Stimulated activated memory B cell treated with anti-CD40 and anti-IgM and Interleukin-4, amounts not matched to agents 10 μg/mL and 1 μg/mL and 100 μg/mL, for 72 hours (primary cell): ENCODE data around the gene CMC1.
A peak's percentile ranks its signal among the peaks of the same experiment; 100 is the strongest.

Source experiments
- ATAC-seq: fragments of 150-1000 bp; cut with Tn5 transposase; 2 replicates; pipeline ENCODE4 v1.10.0; 2021
- H3K27ac Mint-ChIP-seq: one replicate; pipeline ENCODE4 v1.8.0; 2022; ENCODE audit warnings: mild to moderate bottlenecking, mixed read lengths
- H3K27me3 Mint-ChIP-seq: one replicate; pipeline ENCODE4 v1.8.0; 2022; ENCODE audit warnings: mixed read lengths
- H3K36me3 Mint-ChIP-seq: one replicate; pipeline ENCODE4 v1.8.0; 2022; ENCODE audit warnings: mixed read lengths
- H3K4me1 Mint-ChIP-seq: one replicate; pipeline ENCODE4 v1.8.0; 2022; ENCODE audit warnings: mixed read lengths
- H3K4me3 Mint-ChIP-seq: one replicate; pipeline ENCODE4 v1.8.0; 2022; ENCODE audit warnings: mild to moderate bottlenecking, moderate library complexity, mixed read lengths
- H3K9me3 Mint-ChIP-seq: one replicate; pipeline ENCODE4 v1.8.0; 2022; ENCODE audit warnings: mixed read lengths

Gene CMC1

DNA sequence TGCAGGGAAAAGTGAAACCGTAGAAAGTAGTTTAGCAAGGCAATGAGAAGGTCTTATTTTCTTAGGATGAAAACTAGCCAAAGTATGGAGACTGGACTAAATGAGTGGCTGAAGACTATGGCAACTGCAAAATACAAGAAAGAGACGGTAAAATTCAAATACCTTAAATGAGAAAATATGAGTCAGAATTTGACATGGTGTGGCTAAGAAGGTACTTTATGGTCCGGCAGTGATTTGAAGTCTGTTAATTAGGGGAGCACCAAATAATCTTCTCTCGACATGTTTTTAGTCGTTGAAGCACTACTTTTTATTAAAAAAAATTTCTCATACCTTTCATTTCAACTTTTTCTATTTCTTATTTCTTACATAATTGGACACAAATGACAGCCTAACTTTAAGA, 12.8 kb upstream of the CMC1 start:
- H3K36me3 Mint-ChIP-seq, result no peaks in the 10 kb centered on the region
- H3K9me3 Mint-ChIP-seq, result no peaks in the 10 kb centered on the region
- no peaks in the 10 kb centered on the region for H3K27me3 Mint-ChIP-seq
- no peak for ATAC-seq
- no peaks in the 10 kb centered on the region for H3K4me1 Mint-ChIP-seq
- no peak overlapping the region for H3K27ac Mint-ChIP-seq
- no peak overlapping the region for H3K4me3 Mint-ChIP-seq

GRCh38 chr3:28232659-28233058, 8.8 kb upstream of the CMC1 start:
- H3K4me3 Mint-ChIP-seq, result no peak overlapping the region
- no peaks in the 10 kb centered on the region for H3K9me3 Mint-ChIP-seq
- H3K27ac Mint-ChIP-seq, result no peak overlapping the region
- ATAC-seq, result no peak
- no peaks in the 10 kb centered on the region for H3K36me3 Mint-ChIP-seq
- H3K27me3 Mint-ChIP-seq, result no peaks in the 10 kb centered on the region
- no peaks in the 10 kb centered on the region for H3K4me1 Mint-ChIP-seq

DNA sequence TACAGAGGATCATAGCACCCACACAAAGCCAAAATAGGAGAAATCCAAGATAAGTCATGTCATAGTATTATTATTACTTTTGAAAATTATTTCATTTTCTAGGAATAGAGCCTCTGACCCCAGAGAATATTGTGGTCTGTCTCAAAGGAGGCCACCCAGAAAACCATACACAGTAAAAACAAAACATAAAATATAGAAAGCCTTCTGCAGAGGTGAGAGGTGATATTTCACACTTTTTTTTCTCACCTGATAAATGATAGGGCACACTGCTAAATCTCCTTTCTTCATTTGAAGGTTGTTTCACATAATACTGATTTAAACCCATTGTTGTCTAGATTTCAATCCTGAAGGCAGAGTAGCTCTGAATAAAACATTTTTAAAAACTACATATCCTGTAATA, 7.0 kb upstream of the CMC1 start:
- Mint-ChIP-seq H3K27ac (no peak overlapping the region), H3K4me3 (no peak overlapping the region), H3K9me3 (no peaks in the 10 kb centered on the region), H3K27me3 (no peaks in the 10 kb centered on the region), H3K4me1 (no peaks in the 10 kb centered on the region), H3K36me3 (no peaks in the 10 kb centered on the region)
- no peak for ATAC-seq

DNA sequence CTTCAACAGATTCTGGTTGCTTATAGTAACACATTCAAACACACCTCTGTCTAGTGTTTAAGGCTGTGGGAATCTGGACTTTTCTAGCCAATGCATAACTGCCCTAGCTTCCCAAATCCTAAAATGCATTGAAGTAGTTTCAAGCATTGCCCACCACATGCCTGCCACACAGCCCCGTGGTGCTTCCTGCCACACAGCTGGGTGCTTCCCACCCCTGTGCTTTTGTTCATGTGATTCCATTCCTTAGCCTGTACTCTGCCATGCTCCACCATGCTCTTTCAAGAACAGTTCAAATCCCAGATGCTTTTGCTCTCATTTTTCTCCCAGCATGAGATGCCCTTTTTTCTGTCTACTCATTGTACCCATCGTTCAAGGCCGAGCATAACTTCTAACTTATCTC, 2.3 kb upstream of the CMC1 start:
- H3K36me3 Mint-ChIP-seq, result no peaks in the 10 kb centered on the region
- no peak overlapping the region for H3K27ac Mint-ChIP-seq
- peaks cover 20% of the 10 kb centered on the region for H3K4me1 Mint-ChIP-seq
- no peak for ATAC-seq
- H3K27me3 Mint-ChIP-seq, result no peaks in the 10 kb centered on the region
- no peaks in the 10 kb centered on the region for H3K9me3 Mint-ChIP-seq
- H3K4me3 Mint-ChIP-seq, result no peak overlapping the region

GRCh38 chr3:28240441-28240840, 978 bp upstream of the CMC1 start:
- Mint-ChIP-seq H3K27me3 (no peaks in the 10 kb centered on the region), H3K36me3 (no peaks in the 10 kb centered on the region), H3K4me1 (peaks cover 26% of the 10 kb centered on the region), H3K4me3 (peak overlapping the region; percentile 88), H3K27ac (peak overlapping the region; percentile 81), H3K9me3 (no peaks in the 10 kb centered on the region)
- no peak for ATAC-seq

DNA sequence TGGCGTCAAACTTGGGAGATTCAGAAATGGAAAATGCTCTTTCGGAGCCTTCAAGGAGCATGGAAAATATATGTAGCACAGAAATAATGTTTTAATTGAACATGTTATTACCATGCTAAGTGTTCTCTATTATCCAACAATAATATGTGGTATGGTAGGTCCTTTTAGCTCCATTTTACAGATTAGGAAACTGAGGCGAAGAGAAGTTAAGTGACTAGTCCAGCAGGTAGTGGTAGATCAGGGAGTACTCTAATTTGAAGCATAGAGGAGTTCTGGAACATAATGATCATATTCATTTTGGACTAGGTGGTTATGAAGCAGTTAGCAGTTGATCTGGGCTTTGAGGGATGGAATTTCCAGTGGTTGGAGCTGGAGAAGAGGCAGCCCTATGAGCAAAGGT, 1.1 kb downstream of the CMC1 start:
- Mint-ChIP-seq H3K27ac (peak overlapping the region; percentile 81), H3K27me3 (no peaks in the 10 kb centered on the region), H3K4me1 (peaks cover 39% of the 10 kb centered on the region), H3K4me3 (peak overlapping the region; percentile 88), H3K9me3 (no peaks in the 10 kb centered on the region), H3K36me3 (no peaks in the 10 kb centered on the region)
- no peak for ATAC-seq

GRCh38 chr3:28243424-28244106, 2.1 kb downstream of the CMC1 start:
- ATAC-seq, result no peak
- Mint-ChIP-seq H3K4me3 (no peak overlapping the region), H3K36me3 (no peaks in the 10 kb centered on the region), H3K27ac (no peak overlapping the region), H3K27me3 (no peaks in the 10 kb centered on the region), H3K9me3 (no peaks in the 10 kb centered on the region), H3K4me1 (peaks cover 50% of the 10 kb centered on the region)

GRCh38 chr3:28244491-28244890, 3.1 kb downstream of the CMC1 start:
- no peak for ATAC-seq
- Mint-ChIP-seq H3K27me3 (no peaks in the 10 kb centered on the region), H3K27ac (no peak overlapping the region), H3K36me3 (no peaks in the 10 kb centered on the region), H3K4me3 (no peak overlapping the region), H3K9me3 (no peaks in the 10 kb centered on the region), H3K4me1 (peaks cover 54% of the 10 kb centered on the region)

GRCh38 chr3:28247286-28247685, 5.9 kb downstream of the CMC1 start:
- ATAC-seq, result no peak
- Mint-ChIP-seq H3K4me3 (no peak overlapping the region), H3K4me1 (peaks cover 67% of the 10 kb centered on the region), H3K27ac (no peak overlapping the region), H3K36me3 (peaks cover 6% of the 10 kb centered on the region), H3K9me3 (no peaks in the 10 kb centered on the region), H3K27me3 (no peaks in the 10 kb centered on the region)

DNA sequence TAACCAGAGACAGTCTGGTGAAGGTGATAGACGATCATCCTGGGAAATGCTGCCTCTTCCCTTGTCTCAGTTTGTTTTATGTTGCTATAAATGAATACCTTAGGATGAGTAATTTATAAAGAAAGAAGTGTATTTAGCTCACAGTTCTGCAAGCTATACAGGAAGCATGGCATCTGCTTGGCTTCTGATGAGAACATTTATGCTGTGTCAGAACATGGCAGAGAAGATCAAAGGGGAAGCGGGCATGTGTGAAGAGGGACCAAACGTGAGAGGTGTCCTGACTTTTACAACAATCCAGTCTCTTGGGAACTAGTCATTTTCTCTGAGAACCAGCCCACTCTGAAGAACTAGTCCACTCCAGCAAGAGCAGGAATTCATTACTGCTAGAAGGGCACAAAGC, 9.6 kb downstream of the CMC1 start:
- Mint-ChIP-seq H3K36me3 (peaks cover 12% of the 10 kb centered on the region), H3K4me1 (peaks cover 68% of the 10 kb centered on the region), H3K27ac (no peak overlapping the region), H3K4me3 (no peak overlapping the region), H3K9me3 (no peaks in the 10 kb centered on the region), H3K27me3 (no peaks in the 10 kb centered on the region)
- ATAC-seq, result no peak

- Mint-ChIP-seq H3K9me3 (no peaks in the 10 kb centered on the region), H3K4me3 (no peak overlapping the region), H3K4me1 (peaks cover 60% of the 10 kb centered on the region), H3K27me3 (no peaks in the 10 kb centered on the region), H3K36me3 (peaks cover 12% of the 10 kb centered on the region), H3K27ac (no peak overlapping the region)
- no peak for ATAC-seq
Observed at GRCh38 chr3:28252001-28252431, 10.6 kb downstream of the CMC1 start.

- no peak overlapping the region for H3K27ac Mint-ChIP-seq
- H3K27me3 Mint-ChIP-seq, result no peaks in the 10 kb centered on the region
- H3K4me3 Mint-ChIP-seq, result no peak overlapping the region
- no peak for ATAC-seq
- no peaks in the 10 kb centered on the region for H3K9me3 Mint-ChIP-seq
- H3K4me1 Mint-ChIP-seq, result peaks cover 48% of the 10 kb centered on the region
- H3K36me3 Mint-ChIP-seq, result peaks cover 12% of the 10 kb centered on the region
Observed at GRCh38 chr3:28253040-28253715, 11.8 kb downstream of the CMC1 start.

GRCh38 chr3:28262001-28262400, 20.6 kb downstream of the CMC1 start:
- Mint-ChIP-seq H3K4me1 (peaks cover 13% of the 10 kb centered on the region), H3K9me3 (no peaks in the 10 kb centered on the region), H3K27ac (no peak overlapping the region), H3K36me3 (peaks cover 16% of the 10 kb centered on the region), H3K27me3 (no peaks in the 10 kb centered on the region), H3K4me3 (no peak overlapping the region)
- no peak for ATAC-seq

GRCh38 chr3:28265641-28266040, 24.2 kb downstream of the CMC1 start:
- Mint-ChIP-seq H3K27ac (no peak overlapping the region), H3K36me3 (peaks cover 19% of the 10 kb centered on the region), H3K4me1 (no peaks in the 10 kb centered on the region), H3K9me3 (no peaks in the 10 kb centered on the region), H3K4me3 (no peak overlapping the region), H3K27me3 (no peaks in the 10 kb centered on the region)
- ATAC-seq, result no peak

GRCh38 chr3:28267984-28268849, 26.8 kb downstream of the CMC1 start:
- Mint-ChIP-seq H3K36me3 (peaks cover 45% of the 10 kb centered on the region), H3K4me3 (no peak overlapping the region), H3K27ac (no peak overlapping the region), H3K4me1 (peaks cover 12% of the 10 kb centered on the region), H3K9me3 (peaks cover 11% of the 10 kb centered on the region), H3K27me3 (no peaks in the 10 kb centered on the region)
- ATAC-seq, result no peak
